GM06990 (cell line): ENCODE data around the gene TNK2.

Experiments used
- DNase-seq: peaks from one replicate; pipeline ENCODE4 v3.0.0-alpha.2; 2011; ENCODE audit not compliant: insufficient read length; ENCODE audit errors: extremely low read depth
- H3K27me3 ChIP-seq: replicated peaks from 2 replicates; pipeline ENCODE4 v1.6.0; 2011; ENCODE audit warnings: low read length; ENCODE audit not compliant: control insufficient read depth, insufficient read depth
- H3K36me3 ChIP-seq: 2 replicates; pipeline ENCODE4 v1.5.1; 2011; ENCODE audit warnings: low read length; ENCODE audit not compliant: control insufficient read depth, insufficient read depth
- H3K4me3 ChIP-seq: replicated peaks from 2 replicates; pipeline ENCODE4 v1.5.1; 2011; ENCODE audit warnings: low read depth, mild to moderate bottlenecking, control low read depth, low read length
- TF ChIP-seq, protein P1 (sequence below): IDR thresholded peaks from 2 replicates; pipeline ENCODE4 v1.5.1; 2011; ENCODE audit warnings: low read length, control low read depth, mild to moderate bottlenecking, inconsistent platforms; ENCODE audit not compliant: insufficient read depth, poor library complexity, severe bottlenecking

The TNK2 gene

DNA sequence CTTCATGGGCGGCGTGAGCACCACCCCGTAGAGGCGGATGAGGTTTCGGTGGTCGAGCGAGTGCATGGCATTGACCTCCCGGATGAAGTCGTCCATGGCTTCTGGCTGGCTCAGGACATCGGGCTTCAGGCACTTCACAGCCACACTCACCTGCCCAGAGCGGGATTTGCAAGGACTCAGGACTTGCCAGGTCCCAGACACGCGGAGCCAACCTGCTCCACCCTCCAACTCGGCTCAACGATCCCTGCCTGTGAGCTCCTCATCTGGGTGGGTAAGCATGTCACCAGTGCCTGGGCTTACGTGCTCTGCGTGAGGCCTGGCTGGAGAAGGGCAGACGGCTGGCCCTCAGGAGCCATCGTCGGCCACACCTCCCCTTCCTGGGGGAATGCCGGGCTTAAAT lies 25.2 kb downstream of the TNK2 start:
- Histone ChIP-seq H3K4me3 (no peak overlapping the region), H3K27me3 (no peaks in the 10 kb centered on the region), H3K36me3 (peaks cover 13% of the 10 kb centered on the region)
- no peak for DNase-seq
- TF ChIP-seq, protein P1, sequence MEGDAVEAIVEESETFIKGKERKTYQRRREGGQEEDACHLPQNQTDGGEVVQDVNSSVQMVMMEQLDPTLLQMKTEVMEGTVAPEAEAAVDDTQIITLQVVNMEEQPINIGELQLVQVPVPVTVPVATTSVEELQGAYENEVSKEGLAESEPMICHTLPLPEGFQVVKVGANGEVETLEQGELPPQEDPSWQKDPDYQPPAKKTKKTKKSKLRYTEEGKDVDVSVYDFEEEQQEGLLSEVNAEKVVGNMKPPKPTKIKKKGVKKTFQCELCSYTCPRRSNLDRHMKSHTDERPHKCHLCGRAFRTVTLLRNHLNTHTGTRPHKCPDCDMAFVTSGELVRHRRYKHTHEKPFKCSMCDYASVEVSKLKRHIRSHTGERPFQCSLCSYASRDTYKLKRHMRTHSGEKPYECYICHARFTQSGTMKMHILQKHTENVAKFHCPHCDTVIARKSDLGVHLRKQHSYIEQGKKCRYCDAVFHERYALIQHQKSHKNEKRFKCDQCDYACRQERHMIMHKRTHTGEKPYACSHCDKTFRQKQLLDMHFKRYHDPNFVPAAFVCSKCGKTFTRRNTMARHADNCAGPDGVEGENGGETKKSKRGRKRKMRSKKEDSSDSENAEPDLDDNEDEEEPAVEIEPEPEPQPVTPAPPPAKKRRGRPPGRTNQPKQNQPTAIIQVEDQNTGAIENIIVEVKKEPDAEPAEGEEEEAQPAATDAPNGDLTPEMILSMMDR = no peak

DNA sequence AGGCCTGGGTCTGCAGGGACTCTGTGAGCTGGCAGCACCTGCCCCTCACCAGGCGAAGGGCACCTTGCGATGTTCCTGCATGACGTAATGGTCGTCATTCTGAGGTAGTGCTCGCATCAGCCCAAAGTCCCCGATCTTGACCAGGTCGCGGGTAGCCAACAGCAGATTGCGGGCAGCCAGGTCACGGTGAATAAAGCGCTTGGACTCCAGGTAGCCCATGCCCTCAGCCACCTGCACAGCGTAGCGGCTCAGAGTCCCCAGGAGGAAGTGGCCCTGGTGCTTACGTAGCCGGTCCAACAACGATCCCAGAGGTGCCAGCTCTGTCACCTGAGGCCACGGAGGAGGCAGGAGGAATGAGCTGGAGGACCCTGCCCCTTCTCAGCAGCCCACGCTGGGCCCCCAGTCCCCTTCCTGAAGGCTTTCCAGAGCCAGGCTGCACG lies 26.3 kb downstream of the TNK2 start:
- DNase-seq = no peak
- TF ChIP-seq, protein P1 = no peak
- H3K36me3 ChIP-seq = peaks cover 14% of the 10 kb centered on the region
- H3K4me3 ChIP-seq = no peak overlapping the region
- H3K27me3 ChIP-seq = no peaks in the 10 kb centered on the region

DNA sequence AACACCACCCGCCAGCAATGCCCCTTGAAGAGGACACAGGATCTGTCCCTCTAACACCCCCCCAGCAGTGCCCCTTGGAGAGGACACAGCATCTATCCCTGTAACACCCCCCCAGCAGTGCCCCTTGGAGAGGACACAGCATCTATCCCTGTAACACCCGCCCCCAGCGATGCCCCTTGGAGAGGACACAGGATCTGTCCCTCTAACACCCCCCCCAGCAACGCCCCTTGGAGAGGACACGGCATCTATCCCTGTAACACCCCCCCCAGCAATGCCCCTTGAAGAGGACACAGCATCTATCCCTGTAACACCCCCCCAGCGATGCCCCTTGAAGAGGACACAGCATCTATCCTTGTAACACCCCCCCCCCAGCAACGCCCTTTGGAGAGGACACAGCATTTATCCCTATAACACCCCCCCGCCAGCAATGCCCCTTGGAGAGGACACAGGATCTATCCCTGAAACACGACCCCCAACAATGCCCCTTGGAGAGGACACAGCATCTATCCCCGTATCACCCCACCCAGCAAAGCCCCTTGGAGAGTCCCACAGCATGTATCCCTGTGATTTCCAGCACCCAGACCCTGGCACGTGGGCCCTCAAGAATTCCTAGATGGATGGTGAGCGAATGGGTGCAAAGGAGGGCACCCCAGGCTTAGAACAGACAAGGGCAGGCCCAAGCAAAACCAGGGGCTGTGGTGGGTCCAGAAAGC lies 26.9 kb downstream of the TNK2 start:
- Histone ChIP-seq H3K27me3 (no peaks in the 10 kb centered on the region), H3K4me3 (no peak overlapping the region), H3K36me3 (peaks cover 14% of the 10 kb centered on the region)
- TF ChIP-seq, protein P1 = no peak
- no peak for DNase-seq

DNA sequence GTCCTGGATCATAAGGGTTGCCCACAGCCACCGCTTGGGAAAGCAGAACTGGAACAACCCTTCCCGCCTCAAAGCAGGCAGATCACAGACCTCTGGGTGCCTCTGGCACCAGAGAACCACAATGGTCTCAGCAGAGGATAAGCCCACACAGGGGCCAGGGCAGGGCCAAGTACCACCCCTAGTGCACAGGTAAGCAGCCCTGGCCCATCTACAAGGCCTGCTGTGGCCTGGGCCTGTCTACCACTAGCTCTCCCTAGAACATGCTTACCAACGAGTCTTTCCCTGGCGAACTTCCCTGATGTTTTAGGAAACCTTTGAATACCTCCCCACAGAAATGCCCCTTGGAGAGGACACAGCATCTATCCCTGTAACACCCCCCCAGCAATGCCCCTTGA lies 28.3 kb downstream of the TNK2 start:
- Histone ChIP-seq H3K4me3 (no peak overlapping the region), H3K36me3 (peaks cover 16% of the 10 kb centered on the region), H3K27me3 (no peaks in the 10 kb centered on the region)
- no peak for DNase-seq
- TF ChIP-seq, protein P1 = no peak

DNA sequence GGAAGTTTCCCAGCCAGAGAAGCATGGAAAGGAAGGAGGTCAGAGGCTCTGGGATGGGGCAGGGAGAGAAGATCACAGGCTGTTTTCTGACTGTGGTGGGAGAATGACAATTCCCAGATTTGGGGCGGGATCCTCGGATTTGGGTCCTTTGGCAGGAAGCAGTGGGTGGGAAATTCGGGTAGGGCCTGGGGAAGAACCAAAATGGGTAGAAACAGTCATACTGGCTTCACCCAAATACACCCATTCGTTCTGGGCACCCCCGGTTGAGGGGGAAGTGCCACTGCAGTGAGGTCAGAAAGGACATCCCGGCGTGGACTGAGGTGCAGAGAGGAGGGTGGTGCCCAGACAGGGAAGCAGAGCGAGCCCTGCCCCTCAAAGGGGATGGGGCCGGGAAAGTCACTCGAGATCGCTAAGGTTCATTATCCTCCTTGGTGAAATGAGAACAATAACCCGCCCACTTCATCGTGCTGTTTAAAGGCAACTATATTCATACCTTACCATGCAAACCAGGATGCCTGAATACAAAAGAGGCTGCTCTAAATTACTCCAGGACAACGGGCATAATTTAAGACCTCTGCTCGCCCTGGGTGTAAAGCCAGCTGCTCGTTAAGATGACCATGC lies 28.8 kb downstream of the TNK2 start:
- Histone ChIP-seq H3K36me3 (peaks cover 16% of the 10 kb centered on the region), H3K27me3 (no peaks in the 10 kb centered on the region), H3K4me3 (no peak overlapping the region)
- DNase-seq = no peak
- TF ChIP-seq, protein P1 = no peak
